GM23338 (cell line): ENCODE results near the gene DNAH6. TPM values are rescaled to one million over a fixed set of nuclear protein-coding genes. Genes with fewer than 3 reads are reported as not detected.

ENCODE experiments used
- ATAC-seq: fragments of 200-7000 bp; cut with Tn5 transposase; 3 replicates; pipeline ENCODE4 v1.9.1; 2020
- DNase-seq: peaks from one replicate; pipeline ENCODE4 v3.0.0-alpha.2; 2015; ENCODE audit warnings: low spot score
- H2AFZ ChIP-seq: fragments of 200-600 bp; sonication (generic); 2 replicates; pipeline ENCODE4 v1.8.0; 2016; ENCODE audit warnings: antibody characterized with exemption, mild to moderate bottlenecking, moderate library complexity
- H3F3A ChIP-seq: fragments of 200-600 bp; sonication (generic); replicated peaks from 2 replicates; pipeline ENCODE4 v1.8.0; 2017; ENCODE audit warnings: antibody characterized with exemption, mixed run types, low read depth
- H3K27ac ChIP-seq: fragments of 200-600 bp; sonication (generic); 2 replicates; pipeline ENCODE4 v1.6.1; 2016; ENCODE audit warnings: low read depth
- H3K27me3 ChIP-seq: fragments of 200-600 bp; sonication (generic); 2 replicates; pipeline ENCODE4 v1.8.0; 2016; ENCODE audit warnings: mild to moderate bottlenecking, mixed run types, moderate library complexity; ENCODE audit not compliant: insufficient read depth
- H3K36me3 ChIP-seq: fragments of 200-600 bp; sonication (generic); 2 replicates; pipeline ENCODE4 v1.8.0; 2016; ENCODE audit warnings: mild to moderate bottlenecking; ENCODE audit not compliant: insufficient read depth
- H3K4me1 ChIP-seq: fragments of 200-600 bp; sonication (generic); 2 replicates; pipeline ENCODE4 v1.8.0; 2016; ENCODE audit warnings: mild to moderate bottlenecking, moderate library complexity; ENCODE audit not compliant: insufficient read depth
- H3K4me2 ChIP-seq: fragments of 200-600 bp; sonication (generic); 2 replicates; pipeline ENCODE4 v1.7.1; 2017; ENCODE audit warnings: mixed run types
- H3K4me3 ChIP-seq: fragments of 200-600 bp; sonication (generic); 2 replicates; pipeline ENCODE4 v1.6.1; 2016; ENCODE audit warnings: mixed run types
- H3K79me2 ChIP-seq: fragments of 200-600 bp; sonication (generic); replicated peaks from 2 replicates; pipeline ENCODE4 v1.8.0; 2017; ENCODE audit warnings: mild to moderate bottlenecking; ENCODE audit not compliant: insufficient read depth
- H3K9me2 ChIP-seq: fragments of 200-600 bp; sonication (generic); 2 replicates; pipeline ENCODE4 v1.8.0; 2017; ENCODE audit not compliant: insufficient read depth
- H4K20me1 ChIP-seq: fragments of 200-600 bp; sonication (generic); replicated peaks from 2 replicates; pipeline ENCODE4 v1.8.0; 2017; ENCODE audit warnings: mild to moderate bottlenecking; ENCODE audit not compliant: insufficient read depth
- H3K27ac Mint-ChIP-seq: 2 replicates; pipeline ENCODE4 v1.8.0; 2020; ENCODE audit warnings: inconsistent platforms, mild to moderate bottlenecking, moderate library complexity, mixed read lengths
- H3K27me3 Mint-ChIP-seq: 3 replicates; pipeline ENCODE4 v1.8.0; 2022; ENCODE audit warnings: low read depth, mild to moderate bottlenecking, moderate library complexity, mixed read lengths, inconsistent platforms; ENCODE audit not compliant: insufficient read depth, poor library complexity
- H3K36me3 Mint-ChIP-seq: 3 replicates; pipeline ENCODE4 v1.8.0; 2021; ENCODE audit warnings: low read depth, mild to moderate bottlenecking, inconsistent platforms, moderate library complexity, mixed read lengths
- H3K4me1 Mint-ChIP-seq: 3 replicates; pipeline ENCODE4 v1.8.0; 2020; ENCODE audit warnings: mild to moderate bottlenecking, inconsistent platforms, mixed read lengths
- H3K4me3 Mint-ChIP-seq: 3 replicates; pipeline ENCODE4 v1.8.0; 2021; ENCODE audit warnings: moderate library complexity, mild to moderate bottlenecking, inconsistent platforms, mixed read lengths
- H3K9me3 Mint-ChIP-seq: 3 replicates; pipeline ENCODE4 v1.8.0; 2020; ENCODE audit warnings: moderate library complexity, mild to moderate bottlenecking, inconsistent platforms, mixed read lengths
- CREB1 ChIP-seq: fragments of 250-450 bp; sonication (Bioruptor Pico); IDR thresholded peaks from 2 replicates; pipeline ENCODE4 v1.5.0; 2020; ENCODE audit warnings: low read depth, mild to moderate bottlenecking, moderate library complexity
- CTCF ChIP-seq, 2 experiments: fragments of 200-600 bp in 1 of 2; sonication (generic) in 1 of 2; conservative IDR thresholded peaks; 2 replicates each; pipeline versions ENCODE4 v1.5.1 to v1.6.1; 2016 to 2017; ENCODE audit warnings: antibody characterized with exemption in 2 of 2, low read depth in 2 of 2, mild to moderate bottlenecking in 2 of 2, moderate library complexity in 1 of 2
- EZH2 ChIP-seq: fragments of 200-600 bp; sonication (generic); IDR thresholded peaks from one replicate; pipeline ENCODE4 v1.8.0; 2017; ENCODE audit warnings: antibody characterized with exemption, mild to moderate bottlenecking, low read depth; ENCODE audit not compliant: unreplicated experiment
- EZH2phosphoT487 ChIP-seq: fragments of 200-600 bp; sonication (generic); IDR thresholded peaks from one replicate; pipeline ENCODE4 v1.8.1; 2018; ENCODE audit warnings: antibody characterized with exemption; ENCODE audit not compliant: unreplicated experiment
- NANOG ChIP-seq: IDR thresholded peaks from 2 replicates; pipeline ENCODE4 v1.6.1; 2016; ENCODE audit warnings: antibody characterized with exemption, borderline replicate concordance
- POLR2AphosphoS5 ChIP-seq: IDR thresholded peaks from 2 replicates; pipeline ENCODE4 v1.6.1; 2016; ENCODE audit warnings: antibody characterized with exemption, low read depth
- STAT1 ChIP-seq: IDR thresholded peaks from one replicate; pipeline ENCODE4 v1.6.1; 2016; ENCODE audit warnings: antibody characterized with exemption; ENCODE audit not compliant: unreplicated experiment
- ZNF114 ChIP-seq: fragments of 250-450 bp; sonication (Bioruptor Pico); IDR thresholded peaks from 2 replicates; pipeline ENCODE4 v1.5.0; 2020; ENCODE audit warnings: mild to moderate bottlenecking, moderate library complexity
- ZNF331 ChIP-seq: fragments of 250-450 bp; sonication (Bioruptor Pico); IDR thresholded peaks from 2 replicates; pipeline ENCODE4 v1.5.0; 2020; ENCODE audit warnings: low read depth, mild to moderate bottlenecking, moderate library complexity
- polyA plus RNA-seq: library from polyadenylated mRNA; unstranded; fragments of >200 nt; fragmentation: Nextera tagmentation; extraction: Ambion mirVana; gene quantifications from 2 replicates; pipeline ENCODE4 v1.2.1, GENCODE V29; 2016
- total RNA-seq: library from RNA; depleted of rRNA; stranded (reverse); fragments of >200 nt; shearing (Covaris generic); gene quantifications from 2 replicates; pipeline ENCODE4 v1.2.3, GENCODE V29; 2014
- TF ChIP-seq, protein P1 (sequence below): IDR thresholded peaks from one replicate; pipeline ENCODE4 v1.6.1; 2018; ENCODE audit warnings: antibody characterized with exemption; ENCODE audit not compliant: unreplicated experiment
- TF ChIP-seq, protein P2 (sequence below): fragments of 250-450 bp; sonication (Bioruptor Pico); IDR thresholded peaks from 2 replicates; pipeline ENCODE4 v1.5.0; 2020; ENCODE audit warnings: mild to moderate bottlenecking, moderate library complexity
- TF ChIP-seq, protein P3 (sequence below): IDR thresholded peaks from 2 replicates; pipeline ENCODE4 v1.6.1; 2016; ENCODE audit warnings: antibody characterized with exemption

Gene DNAH6
- total and polyA plus RNA-seq, 2 experiments from 2014 or later, result 0.27 to 0.31 TPM

DNA sequence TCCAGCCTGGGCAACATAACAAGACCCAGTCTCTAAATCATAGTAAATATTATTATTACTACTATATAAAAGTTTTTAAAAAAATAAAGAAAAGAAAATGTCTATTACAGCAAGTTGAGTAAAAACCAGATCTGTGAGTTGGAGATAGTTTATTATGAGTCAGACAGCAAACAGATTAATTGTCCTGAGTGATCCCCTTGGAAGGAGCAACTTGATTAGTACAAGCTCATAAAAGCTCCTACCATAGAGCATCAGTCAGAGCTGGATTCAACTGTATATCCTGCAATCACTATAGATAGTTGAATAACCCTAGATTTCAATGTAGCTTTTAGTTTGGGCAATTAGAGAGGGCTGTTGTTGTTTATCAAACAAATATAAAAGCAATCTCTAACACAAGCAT lies 280.5 kb downstream of the DNAH6 start:
- Histone ChIP-seq H3F3A (0 out of 2 replicates have a peak, but pooled peaks cover 8% of the 10 kb centered on the region), H3K27me3 (no peaks in the 10 kb centered on the region; the same call in 1 of the 2 replicates), H3K4me2 (no peak overlapping the region), H3K27ac (no peak overlapping the region), H3K4me1 (peaks cover 13% of the 10 kb centered on the region), H3K36me3 (no peaks in the 10 kb centered on the region), H3K79me2 (no peaks in the 10 kb centered on the region), H3K9me2 (peaks cover 9% of the 10 kb centered on the region), H4K20me1 (no peaks in the 10 kb centered on the region), H3K4me3 (no peak overlapping the region), H2AFZ (peak overlapping the region; percentile 8; the same call in 1 of the 2 replicates)
- Mint-ChIP-seq H3K27ac (no peak overlapping the region), H3K4me1 (peaks cover 18% of the 10 kb centered on the region), H3K9me3 (0 out of 3 replicates have a peak, but pooled peaks cover under 1% of the 10 kb centered on the region), H3K4me3 (no peak overlapping the region), H3K36me3 (no peaks in the 10 kb centered on the region), H3K27me3 (peaks cover 7% of the 10 kb centered on the region)
- ATAC-seq, result no peak
- DNase-seq, result no peak
- TF ChIP-seq CREB1 (CRISPR knock-in tag) (no peak), POLR2AphosphoS5 (no peak), NANOG (no peak), EZH2 (no peak), STAT1 (no peak), ZNF114 (no peak), CTCF (conservative IDR thresholded peaks at IDR 0.05; ENCODE audit: low read depth in 2 of 2) (no peak), EZH2phosphoT487 (no peak), ZNF331 (CRISPR knock-in tag) (no peak)
- TF ChIP-seq, protein P1, sequence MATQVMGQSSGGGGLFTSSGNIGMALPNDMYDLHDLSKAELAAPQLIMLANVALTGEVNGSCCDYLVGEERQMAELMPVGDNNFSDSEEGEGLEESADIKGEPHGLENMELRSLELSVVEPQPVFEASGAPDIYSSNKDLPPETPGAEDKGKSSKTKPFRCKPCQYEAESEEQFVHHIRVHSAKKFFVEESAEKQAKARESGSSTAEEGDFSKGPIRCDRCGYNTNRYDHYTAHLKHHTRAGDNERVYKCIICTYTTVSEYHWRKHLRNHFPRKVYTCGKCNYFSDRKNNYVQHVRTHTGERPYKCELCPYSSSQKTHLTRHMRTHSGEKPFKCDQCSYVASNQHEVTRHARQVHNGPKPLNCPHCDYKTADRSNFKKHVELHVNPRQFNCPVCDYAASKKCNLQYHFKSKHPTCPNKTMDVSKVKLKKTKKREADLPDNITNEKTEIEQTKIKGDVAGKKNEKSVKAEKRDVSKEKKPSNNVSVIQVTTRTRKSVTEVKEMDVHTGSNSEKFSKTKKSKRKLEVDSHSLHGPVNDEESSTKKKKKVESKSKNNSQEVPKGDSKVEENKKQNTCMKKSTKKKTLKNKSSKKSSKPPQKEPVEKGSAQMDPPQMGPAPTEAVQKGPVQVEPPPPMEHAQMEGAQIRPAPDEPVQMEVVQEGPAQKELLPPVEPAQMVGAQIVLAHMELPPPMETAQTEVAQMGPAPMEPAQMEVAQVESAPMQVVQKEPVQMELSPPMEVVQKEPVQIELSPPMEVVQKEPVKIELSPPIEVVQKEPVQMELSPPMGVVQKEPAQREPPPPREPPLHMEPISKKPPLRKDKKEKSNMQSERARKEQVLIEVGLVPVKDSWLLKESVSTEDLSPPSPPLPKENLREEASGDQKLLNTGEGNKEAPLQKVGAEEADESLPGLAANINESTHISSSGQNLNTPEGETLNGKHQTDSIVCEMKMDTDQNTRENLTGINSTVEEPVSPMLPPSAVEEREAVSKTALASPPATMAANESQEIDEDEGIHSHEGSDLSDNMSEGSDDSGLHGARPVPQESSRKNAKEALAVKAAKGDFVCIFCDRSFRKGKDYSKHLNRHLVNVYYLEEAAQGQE, result no peak
- TF ChIP-seq, protein P2, sequence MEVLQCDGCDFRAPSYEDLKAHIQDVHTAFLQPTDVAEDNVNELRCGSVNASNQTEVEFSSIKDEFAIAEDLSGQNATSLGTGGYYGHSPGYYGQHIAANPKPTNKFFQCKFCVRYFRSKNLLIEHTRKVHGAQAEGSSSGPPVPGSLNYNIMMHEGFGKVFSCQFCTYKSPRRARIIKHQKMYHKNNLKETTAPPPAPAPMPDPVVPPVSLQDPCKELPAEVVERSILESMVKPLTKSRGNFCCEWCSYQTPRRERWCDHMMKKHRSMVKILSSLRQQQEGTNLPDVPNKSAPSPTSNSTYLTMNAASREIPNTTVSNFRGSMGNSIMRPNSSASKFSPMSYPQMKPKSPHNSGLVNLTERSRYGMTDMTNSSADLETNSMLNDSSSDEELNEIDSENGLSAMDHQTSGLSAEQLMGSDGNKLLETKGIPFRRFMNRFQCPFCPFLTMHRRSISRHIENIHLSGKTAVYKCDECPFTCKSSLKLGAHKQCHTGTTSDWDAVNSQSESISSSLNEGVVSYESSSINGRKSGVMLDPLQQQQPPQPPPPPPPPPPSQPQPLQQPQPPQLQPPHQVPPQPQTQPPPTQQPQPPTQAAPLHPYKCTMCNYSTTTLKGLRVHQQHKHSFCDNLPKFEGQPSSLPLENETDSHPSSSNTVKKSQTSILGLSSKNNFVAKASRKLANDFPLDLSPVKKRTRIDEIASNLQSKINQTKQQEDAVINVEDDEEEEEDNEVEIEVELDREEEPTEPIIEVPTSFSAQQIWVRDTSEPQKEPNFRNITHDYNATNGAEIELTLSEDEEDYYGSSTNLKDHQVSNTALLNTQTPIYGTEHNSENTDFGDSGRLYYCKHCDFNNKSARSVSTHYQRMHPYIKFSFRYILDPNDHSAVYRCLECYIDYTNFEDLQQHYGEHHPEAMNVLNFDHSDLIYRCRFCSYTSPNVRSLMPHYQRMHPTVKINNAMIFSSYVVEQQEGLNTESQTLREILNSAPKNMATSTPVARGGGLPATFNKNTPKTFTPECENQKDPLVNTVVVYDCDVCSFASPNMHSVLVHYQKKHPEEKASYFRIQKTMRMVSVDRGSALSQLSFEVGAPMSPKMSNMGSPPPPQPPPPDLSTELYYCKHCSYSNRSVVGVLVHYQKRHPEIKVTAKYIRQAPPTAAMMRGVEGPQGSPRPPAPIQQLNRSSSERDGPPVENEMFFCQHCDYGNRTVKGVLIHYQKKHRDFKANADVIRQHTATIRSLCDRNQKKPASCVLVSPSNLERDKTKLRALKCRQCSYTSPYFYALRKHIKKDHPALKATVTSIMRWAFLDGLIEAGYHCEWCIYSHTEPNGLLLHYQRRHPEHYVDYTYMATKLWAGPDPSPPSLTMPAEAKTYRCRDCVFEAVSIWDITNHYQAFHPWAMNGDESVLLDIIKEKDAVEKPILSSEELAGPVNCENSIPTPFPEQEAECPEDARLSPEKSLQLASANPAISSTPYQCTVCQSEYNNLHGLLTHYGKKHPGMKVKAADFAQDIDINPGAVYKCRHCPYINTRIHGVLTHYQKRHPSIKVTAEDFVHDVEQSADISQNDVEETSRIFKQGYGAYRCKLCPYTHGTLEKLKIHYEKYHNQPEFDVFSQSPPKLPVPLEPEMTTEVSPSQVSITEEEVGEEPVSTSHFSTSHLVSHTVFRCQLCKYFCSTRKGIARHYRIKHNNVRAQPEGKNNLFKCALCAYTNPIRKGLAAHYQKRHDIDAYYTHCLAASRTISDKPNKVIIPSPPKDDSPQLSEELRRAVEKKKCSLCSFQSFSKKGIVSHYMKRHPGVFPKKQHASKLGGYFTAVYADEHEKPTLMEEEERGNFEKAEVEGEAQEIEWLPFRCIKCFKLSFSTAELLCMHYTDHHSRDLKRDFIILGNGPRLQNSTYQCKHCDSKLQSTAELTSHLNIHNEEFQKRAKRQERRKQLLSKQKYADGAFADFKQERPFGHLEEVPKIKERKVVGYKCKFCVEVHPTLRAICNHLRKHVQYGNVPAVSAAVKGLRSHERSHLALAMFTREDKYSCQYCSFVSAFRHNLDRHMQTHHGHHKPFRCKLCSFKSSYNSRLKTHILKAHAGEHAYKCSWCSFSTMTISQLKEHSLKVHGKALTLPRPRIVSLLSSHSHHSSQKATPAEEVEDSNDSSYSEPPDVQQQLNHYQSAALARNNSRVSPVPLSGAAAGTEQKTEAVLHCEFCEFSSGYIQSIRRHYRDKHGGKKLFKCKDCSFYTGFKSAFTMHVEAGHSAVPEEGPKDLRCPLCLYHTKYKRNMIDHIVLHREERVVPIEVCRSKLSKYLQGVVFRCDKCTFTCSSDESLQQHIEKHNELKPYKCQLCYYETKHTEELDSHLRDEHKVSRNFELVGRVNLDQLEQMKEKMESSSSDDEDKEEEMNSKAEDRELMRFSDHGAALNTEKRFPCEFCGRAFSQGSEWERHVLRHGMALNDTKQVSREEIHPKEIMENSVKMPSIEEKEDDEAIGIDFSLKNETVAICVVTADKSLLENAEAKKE, result no peak
- TF ChIP-seq, protein P3, sequence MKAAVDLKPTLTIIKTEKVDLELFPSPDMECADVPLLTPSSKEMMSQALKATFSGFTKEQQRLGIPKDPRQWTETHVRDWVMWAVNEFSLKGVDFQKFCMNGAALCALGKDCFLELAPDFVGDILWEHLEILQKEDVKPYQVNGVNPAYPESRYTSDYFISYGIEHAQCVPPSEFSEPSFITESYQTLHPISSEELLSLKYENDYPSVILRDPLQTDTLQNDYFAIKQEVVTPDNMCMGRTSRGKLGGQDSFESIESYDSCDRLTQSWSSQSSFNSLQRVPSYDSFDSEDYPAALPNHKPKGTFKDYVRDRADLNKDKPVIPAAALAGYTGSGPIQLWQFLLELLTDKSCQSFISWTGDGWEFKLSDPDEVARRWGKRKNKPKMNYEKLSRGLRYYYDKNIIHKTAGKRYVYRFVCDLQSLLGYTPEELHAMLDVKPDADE, result no peak
